ENCODE data around the gene NEIL1.
A peak's percentile ranks its signal among the peaks of the same experiment; 100 is the strongest.
"Not testable (repeated sequence)": the region's sequence is repeated elsewhere in the genome, so short reads cannot be mapped to it uniquely, and the experiment has no call there.

NEIL1 gene

DNA sequence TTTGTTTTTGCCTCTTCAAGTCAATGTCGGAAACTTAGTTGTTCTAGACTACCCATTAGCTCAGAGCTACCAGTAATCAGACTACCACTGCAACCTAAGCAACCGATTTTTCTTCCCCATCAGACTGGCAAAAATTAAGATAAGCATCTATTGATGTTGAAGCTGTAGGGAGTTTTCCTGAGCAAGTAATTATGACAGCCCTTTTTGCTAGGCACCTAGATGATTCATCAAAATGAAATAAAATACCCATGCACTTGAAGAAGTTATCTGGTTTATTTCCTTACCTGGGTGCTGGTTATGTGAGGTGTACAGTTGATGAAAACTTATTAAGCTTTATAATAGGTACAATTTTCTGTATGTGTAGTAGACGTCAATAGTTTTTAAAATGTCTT is 11.5 kb upstream of the NEIL1 start:
- no peak for DNase-seq

DNA sequence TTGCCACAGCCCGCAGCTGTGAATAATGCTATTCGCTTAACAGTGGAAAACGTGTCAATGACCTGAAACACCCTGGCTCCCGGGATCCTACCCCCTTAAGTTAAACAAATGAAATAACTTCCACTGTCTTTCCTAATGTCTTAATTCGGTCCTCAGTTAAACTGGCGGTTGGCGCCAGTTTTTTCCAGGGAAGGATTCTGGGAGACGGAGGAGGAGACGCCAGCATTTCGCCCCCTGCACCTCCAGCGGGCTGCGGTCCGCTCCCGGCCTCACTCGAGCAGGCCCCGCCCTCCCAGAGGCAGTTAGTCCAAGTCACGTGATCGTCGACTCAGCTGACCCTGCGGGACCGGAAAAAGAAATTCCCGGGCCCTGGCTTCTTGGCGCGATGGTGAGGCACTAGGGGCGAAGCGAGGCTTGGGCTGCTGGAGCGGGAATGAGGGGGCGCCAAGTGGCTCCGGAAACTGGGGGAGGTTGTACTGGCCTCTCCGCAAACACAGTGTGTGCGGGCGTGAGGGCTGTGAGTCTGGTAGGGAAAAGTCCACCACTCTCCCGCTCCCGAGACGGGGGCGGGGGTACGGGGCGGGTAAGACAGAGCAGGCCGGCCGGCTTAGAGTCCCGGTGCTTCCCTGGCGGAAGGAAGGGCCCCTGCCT is 11.0 kb upstream of the NEIL1 start, which contains the start of gene COMMD4:
COMMD4 (plus strand) TSS at position 359 of the 651 bp plus-strand sequence; CDS start at position 386, 27 bp downstream.
- peak; percentile 67 for DNase-seq

DNA sequence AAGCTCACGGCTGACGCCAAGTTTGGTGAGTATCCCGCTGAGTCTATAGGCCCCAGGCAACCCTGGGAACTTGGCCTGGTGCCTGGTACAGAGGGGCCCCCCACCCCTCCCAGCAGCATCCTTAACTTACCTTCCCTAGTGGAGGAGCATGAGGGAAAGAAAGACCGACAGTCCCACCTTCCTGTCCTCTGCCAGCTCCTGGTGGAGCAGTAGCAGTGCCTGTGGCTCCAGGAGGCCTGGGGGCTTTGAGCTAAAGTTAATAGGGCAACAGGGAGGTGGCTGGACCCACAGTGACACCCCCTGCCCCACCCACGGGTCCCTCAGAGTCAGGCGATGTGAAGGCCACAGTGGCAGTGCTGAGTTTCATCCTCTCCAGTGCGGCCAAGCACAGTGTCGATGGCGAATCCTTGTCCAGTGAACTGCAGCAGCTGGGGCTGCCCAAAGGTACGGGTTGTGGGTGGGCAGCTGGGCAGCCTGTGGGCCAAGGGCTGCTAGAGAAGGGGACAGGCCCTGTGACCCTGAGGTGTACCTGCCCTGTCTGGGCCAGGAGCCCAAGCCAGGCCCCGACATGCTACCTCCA is 8.1 kb upstream of the NEIL1 start:
- no peak for DNase-seq

DNA sequence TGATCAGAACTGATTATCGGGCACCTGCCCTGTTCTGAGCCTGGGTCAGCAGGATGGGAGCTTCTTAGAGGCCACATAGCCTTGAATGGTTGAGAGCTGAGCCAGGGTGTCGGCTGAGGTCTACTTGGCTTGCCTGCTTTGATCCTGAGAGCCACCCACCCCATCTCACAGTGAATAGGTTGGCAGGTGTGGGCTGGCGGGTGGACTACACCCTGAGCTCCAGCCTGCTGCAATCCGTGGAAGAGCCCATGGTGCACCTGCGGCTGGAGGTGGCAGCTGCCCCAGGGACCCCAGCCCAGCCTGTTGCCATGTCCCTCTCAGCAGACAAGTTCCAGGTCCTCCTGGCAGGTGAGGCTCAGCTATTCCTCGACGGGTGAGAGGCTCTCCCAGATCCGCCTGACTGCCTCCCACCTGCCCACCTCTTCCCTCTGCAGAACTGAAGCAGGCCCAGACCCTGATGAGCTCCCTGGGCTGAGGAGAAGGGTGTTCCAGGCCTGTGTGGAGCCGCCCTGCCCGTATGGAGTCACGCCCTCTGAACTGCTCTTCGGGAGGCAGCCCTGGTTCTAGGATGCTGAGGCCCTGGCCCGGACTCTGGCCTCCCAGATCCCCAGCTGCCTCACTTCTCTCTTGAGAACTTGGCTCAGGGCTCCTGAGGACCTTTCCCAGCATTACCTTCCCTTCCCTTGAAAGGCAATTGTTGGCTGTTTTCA is 7.2 kb upstream of the NEIL1 start:
- no peak for DNase-seq

DNA sequence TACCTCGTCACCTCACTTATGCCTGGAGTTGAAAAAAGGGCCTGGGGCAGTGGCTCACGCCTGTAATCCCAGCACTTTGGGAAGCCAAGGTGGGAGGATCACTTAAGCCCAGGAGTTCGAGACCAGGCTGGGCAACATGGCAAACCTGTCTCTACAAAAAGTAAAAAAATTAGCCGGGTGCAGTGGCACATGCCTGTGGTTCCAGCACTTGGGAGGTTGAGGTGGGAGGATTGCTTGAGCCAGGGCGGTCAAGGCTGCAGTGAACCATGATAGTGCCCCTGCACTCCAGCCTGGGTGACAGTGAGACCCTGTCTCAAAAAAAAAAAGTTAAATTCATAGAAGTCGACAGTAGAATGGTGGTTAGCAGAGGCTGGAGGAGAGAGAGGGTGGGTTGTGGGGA is 4.6 kb upstream of the NEIL1 start:
- no peak for DNase-seq

DNA sequence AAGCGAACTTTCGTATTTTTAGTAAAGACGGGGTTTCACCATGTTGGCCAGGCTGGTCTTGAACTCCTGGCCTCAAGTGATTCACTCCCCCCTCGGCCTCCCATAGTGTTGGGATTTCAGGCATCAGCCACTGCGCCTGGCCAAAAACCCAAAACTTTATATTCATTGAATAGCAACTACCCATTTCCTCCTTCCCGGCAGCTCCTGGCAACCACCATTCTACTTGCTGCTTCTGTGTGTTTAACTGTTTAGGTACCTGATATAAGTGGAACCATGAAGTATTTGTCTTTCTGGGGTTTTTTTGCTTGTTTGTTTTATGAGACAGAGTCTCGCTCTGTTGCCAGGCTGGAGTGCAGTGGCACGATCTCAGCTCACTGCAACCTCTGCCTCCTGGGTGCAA is 2.9 kb upstream of the NEIL1 start:
- DNase-seq, result not testable (repeated sequence)

DNA sequence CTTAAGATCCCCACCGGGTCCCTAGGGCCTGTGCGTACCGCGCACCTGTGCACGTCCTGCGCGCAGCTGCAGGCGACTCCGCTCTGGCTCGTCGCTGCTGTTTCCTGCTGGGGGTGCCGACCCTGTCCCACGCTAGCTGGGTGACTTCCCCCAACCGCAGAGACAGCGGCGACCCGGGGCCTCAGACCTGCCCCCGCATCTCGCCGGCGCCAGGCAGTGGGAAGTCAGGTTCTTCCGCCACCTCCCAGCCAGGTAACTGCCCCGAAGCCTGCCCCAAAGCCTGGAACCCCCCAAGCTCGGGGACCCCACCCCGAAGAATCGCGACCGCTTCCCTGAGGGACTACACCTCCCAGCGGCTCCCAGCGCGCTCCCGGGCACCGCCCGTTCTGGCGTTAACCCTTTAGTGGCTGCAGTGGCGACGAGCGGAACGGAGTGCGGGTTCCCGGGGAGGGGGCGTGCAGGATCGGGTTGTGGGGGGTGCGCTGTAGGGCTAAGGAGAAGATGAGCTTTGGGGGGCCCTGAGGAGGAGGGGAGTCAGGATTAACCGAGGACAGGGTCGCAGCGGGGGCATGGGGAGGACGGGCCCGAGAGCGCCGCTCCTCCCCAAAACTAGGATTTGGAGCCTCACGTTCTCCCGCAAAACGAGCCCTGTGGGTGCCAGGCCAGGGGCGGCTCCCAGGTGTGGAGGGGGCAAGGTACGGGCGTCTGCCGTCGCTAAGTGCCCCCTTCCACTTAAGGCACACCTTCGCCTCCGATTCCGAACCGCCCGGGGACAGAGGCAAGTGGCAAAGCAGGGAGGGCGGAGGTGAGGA is 589 bp downstream of the NEIL1 start:
- DNase-seq, result no peak

DNA sequence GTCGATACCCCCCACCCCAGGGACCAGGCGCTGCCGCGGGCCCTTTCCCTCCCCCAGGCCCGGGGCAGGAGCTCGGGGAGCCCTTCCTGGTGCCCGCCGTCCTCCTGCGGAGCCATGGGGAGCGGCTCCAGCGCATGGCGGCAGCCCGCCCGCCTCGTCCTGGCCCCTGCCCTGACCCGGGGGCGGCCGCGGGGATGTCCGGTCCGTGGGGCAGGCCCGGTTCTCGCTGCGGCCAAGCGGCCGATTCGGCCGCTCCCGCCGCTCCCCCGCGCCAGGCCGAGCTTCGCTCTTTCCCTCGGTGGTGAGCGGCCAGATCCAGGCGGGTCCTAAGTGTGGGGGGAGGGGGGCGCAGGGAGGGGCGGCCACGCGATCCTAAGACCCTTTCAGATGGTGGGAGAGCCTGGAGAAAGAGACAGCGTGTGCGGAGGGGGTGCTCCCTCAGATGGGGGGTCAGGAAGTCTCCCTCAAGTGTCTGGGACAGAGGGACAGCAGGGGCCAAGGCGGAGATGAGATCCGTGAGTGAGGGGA is 1.3 kb downstream of the NEIL1 start:
- DNase-seq, result no peak

DNA sequence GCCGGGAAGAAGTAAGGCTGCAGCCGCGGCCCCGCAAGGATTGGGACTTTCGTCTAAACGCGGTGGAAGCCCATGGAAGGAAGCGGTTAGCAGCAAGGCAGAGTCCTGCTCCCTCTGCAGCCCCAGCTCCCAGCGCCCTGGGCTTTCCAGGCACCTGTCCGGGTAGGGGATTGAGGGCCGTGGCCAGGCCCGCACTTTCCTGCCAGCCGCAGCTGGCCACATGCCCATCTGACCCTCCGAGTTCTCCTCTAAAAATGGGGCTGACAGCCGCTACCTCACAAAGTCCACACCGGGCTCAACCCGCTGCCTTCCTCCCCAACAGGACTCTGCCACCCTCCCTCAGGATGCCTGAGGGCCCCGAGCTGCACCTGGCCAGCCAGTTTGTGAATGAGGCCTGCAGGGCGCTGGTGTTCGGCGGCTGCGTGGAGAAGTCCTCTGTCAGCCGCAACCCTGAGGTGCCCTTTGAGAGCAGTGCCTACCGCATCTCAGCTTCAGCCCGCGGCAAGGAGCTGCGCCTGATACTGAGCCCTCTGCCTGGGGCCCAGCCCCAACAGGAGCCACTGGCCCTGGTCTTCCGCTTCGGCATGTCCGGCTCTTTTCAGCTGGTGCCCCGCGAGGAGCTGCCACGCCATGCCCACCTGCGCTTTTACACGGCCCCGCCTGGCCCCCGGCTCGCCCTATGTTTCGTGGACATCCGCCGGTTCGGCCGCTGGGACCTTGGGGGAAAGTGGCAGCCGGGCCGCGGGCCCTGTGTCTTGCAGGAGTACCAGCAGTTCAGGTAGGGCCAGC is 1.9 kb downstream of the NEIL1 start:
- DNase-seq, result no peak

DNA sequence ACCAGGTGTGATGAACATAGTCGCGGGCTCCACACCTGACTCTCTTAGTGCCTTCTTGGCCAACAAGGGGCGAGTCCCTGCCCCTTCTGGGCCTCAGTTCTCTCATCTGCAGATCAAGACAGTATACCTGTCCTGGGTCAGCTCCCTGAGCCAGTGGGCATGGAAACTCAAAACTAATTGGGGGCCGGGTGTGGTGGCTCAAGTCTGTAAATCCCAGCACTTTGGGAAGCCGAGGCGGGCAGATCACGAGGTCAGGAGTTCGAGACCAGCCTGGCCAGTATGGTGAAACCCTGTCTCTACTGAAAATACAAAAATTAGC is 2.5 kb downstream of the NEIL1 start:
- not testable (repeated sequence) for DNase-seq

DNA sequence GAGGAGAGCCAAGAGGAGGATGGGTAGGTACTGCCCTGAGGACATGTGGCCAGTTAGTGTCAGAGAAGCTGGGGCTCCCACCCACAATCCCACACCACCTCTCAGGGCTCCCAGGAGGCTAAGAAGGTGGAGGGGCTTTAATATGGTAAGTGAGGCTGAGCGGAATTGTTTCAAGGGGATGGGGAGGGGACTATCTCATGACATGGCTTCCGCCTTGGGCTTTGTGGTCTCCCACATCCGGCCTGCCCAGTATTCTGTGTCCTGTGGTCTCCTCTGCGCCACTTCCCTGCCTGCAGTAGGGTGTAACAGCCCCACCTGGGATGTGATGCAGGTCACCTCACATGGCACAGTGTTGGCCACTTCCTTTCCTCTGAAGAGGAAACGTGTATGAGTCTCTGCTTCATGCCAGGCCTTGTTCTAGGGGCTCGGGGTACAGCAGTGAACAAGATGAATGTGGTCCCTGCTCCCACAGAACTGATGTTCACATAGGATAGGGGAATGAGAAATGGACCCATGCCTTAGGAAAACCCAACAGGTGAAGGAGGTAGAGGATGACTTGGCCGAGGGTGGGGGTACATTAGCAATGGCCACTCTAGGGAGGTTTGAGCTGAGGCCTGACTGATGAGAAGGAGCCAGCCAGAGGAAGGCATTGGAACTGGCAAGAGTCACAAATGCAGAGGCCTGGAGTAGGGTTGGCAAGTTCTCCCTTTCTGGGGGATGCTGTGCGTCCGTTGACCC is 3.2 kb downstream of the NEIL1 start:
- no peak for DNase-seq

DNA sequence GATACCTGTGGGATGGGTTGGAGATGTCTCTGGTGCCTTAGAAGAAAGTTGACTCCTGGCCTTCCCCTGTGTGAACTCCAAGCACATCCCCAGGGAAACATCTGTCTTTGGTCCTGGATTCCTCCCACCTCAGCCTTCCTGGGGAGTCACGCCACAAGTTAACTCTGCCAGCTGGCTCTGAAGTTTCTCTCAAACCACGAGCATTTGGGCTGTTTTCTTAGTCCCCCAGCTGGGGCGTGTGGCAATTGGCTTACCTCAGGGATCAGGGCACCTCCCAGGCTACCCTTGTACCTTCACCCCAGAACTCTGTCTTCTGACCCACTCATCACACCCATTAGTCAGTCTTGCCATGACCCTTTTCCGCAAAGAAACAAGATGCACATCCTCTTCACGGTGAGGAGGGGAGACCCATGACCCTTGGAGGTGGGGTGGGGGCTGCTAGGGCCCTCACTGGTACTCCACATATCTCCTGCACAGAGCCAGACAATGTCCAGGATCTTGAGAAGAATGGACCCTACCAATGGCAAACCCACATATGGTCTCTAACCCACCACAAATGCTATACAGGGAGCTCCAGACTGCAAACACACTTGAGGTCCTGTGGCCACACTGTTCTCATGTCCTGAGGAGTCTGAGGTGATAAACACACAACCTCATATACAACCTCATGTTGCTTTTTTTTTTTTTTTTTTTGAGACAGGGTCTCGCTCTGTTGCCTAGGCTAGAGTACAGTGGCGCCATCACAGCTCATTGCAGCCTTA is 3.9 kb downstream of the NEIL1 start:
- no peak for DNase-seq

DNA sequence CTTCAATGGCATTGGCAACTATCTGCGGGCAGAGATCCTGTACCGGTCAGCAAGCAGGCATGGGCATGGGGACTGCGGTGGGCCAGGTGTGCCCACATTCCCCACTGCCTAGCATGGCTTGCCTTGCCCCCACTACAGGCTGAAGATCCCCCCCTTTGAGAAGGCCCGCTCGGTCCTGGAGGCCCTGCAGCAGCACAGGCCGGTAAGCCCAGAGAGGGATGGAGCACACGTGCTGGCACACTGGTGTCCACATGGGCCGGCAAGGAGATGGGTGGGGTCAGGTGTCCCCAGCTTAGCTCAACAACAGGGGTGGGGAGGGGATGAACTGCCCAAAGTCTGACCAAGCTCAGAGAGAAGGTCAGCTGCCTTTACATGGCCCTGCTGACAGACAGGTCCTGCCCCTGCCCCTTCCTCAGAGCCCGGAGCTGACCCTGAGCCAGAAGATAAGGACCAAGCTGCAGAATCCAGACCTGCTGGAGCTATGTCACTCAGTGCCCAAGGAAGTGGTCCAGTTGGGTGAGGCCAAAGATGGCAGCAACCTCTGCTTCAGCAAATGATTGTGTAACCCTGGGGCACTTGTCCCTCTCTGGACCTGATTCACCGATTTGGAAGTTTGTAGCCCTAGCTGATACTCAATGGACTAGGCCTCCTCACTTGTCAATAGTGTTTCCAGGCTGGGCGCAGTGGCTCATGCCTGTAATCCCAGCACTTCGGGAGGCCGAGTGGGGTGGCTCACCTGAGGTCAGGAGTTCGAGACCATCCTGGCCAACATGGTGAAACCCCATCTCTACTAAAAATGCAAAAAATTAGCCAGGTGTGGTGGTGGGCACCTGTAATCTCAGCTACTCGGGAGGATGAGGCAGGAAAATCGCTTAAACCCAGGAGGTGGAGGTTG is 5.6 kb downstream of the NEIL1 start:
- DNase-seq, result no peak

DNA sequence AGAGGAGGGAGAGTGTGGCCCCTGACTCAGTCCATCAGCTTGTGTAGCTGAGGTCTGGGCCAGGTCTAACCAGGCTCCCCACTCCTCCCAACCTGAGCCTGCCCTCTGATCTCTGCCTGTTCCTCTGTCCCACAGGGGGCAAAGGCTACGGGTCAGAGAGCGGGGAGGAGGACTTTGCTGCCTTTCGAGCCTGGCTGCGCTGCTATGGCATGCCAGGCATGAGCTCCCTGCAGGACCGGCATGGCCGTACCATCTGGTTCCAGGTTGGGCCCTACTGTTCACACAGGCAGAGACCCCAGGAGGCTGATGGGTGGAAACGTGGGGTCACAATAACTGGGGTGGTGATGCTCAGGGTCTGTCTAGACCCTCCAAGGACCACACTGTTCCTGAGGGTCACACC is 6.8 kb downstream of the NEIL1 start:
- DNase-seq, result no peak

DNA sequence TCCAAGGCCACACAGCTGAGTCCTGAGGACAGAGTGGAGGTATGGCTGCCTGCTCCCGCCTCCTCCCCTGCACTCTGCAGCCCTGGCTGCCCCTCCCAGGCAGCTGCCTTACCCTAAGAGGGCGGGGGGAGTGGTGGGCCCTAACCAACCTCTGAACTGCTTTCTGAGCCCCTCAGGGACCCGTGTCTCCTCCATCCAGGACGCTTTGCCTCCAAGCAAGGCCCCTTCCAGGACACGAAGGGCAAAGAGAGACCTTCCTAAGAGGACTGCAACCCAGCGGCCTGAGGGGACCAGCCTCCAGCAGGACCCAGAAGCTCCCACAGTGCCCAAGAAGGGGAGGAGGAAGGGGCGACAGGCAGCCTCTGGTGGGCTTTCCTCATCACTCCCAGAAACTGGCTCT is 7.6 kb downstream of the NEIL1 start:
- DNase-seq, result no peak

DNA sequence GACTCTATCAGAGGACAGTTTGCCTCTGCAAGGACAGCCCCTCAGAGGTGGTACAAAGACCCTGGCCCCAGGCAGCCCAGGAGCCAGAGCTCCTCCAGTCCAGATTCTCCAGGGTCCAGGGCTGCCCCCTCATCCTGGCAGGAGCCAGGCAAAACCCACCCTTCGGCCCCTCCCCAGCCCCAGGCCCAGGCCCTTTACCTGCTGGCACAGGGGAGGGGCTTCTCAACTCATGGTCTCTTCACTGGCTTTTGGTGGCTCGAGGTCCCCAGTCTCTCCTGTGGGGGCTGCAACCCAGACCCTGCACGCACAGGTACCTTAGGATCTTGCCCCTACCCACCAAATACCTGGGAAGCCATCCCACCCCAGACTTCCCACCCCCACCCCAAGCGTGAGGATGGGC is 8.5 kb downstream of the NEIL1 start:
- DNase-seq, result no peak

DNA sequence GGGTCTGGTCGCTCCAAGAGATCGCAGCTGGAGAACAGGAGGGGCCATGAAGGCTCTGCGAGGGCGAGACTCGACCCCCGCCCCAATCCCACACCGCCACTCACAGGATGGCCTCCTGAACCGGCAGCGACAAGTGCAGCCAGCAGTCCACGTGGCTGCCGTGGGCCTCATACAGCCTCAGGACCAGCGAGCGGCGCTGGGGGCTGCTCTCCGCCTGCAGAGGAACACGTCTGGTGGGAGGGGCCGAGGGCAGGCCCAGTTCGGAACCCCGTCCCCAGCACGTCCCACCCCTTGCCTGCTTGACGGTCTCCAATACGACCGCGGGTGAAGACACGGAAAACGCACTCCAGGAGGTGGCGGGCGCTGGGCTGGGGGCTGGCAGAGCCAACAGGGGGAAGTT is 9.2 kb downstream of the NEIL1 start:
- no peak for DNase-seq

DNA sequence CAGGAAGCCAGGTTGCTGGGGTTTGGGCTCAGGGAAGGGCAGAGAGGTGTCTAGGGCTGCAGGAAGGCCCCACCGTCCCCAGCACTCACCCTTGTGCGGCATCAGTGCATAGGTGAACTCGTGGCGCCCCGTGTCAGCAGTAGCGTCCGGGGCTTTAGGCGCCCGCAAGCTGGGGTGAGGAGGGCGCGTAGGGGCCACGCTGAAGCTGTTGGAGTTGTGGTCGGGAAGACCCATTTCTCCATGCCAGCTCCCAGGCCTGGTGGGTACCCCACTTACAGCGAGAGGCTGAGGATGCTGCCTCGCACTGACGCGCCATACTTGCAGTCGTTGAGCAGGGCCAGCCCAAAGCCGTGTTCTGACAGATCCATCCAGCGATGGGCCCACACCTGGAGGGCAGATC is 9.7 kb downstream of the NEIL1 start:
- no peak for DNase-seq

DNA sequence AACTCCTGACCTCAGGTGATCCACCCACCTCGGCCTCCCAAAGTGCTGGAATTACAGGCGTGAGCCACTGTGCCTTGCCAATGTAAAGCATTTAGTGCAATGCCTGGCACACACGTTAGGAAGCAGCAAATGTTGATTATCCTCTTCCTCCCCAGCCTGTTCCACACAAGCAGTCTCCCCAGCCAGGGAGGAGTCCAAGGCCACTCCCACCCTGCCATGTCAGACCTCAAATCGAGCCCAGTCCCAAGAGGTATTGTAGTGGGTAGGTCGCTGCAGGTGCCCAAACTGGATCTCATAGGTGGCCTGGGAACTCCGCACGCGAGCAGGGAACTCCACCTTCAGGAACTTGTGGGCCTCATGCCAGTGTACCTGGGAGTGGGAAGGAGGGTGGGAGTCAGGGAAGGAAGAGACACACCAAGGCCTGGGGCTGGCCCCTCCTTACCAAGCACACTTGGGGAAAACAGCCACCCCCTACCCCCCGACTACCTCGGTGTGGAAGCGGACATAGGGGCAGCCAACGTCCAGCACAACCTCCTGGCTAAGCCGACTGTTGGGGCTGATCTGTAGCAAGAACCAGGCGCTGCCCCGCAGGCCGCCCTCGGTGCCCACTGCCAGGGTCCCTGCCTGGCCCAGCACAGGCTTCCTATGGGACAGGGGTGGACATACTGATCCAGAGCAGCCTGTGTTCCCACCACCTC is 11.3 kb downstream of the NEIL1 start:
- DNase-seq, result no peak
